ENCODE results near the gene SLC35C1. TPM values are rescaled to one million over a fixed set of nuclear protein-coding genes. Genes with fewer than 3 reads are reported as not detected.

Gene SLC35C1
- total RNA-seq, 1 experiment from 2014 or later = 8.9 TPM

GRCh38 chr11:45766469-45766868, 38.5 kb upstream of the SLC35C1 start:
- peaks cover 0 to 9% of the 10 kb centered on the region in 2 experiments; a peak in 3 of 4 replicates for H3K4me1 Mint-ChIP-seq
- Histone ChIP-seq H3K9me3 (ENCODE audit: control insufficient read depth, low read depth, low read length) (no peaks in the 10 kb centered on the region), H3K56ac (ENCODE audit: insufficient read length, low read depth, low read length) (no peak overlapping the region), H3K14ac (ENCODE audit: insufficient read depth, low read length) (no peak overlapping the region), H4K5ac (ENCODE audit: insufficient read length, low read depth, low read length) (no peak overlapping the region), H2AFZ (ENCODE audit: low read length) (no peak overlapping the region), H2BK20ac (ENCODE audit: low read depth, low read length, poor library complexity, severe bottlenecking) (no peak overlapping the region), H3K4me2 (ENCODE audit: insufficient read depth, insufficient read length, low read length) (no peak overlapping the region), H3K18ac (ENCODE audit: insufficient read length, low read depth, low read length) (no peak overlapping the region), H2BK12ac (ENCODE audit: insufficient read length, low read depth, low read length) (no peak overlapping the region), H3K79me1 (ENCODE audit: insufficient read depth, low read depth, low read length, poor library complexity, severe bottlenecking) (no peaks in the 10 kb centered on the region), H3K23me2 (ENCODE audit: insufficient read length, low read depth, low read length, poor library complexity, severe bottlenecking) (peaks cover 2% of the 10 kb centered on the region), H3T11ph (ENCODE audit: low read length) (no peak overlapping the region), H2AK5ac (ENCODE audit: insufficient read length, low read length) (no peak overlapping the region), H3K9ac (ENCODE audit: extremely low read depth, insufficient read length, low read length) (no peak overlapping the region), H4K20me1 (ENCODE audit: control insufficient read depth, insufficient read depth, insufficient read length) (peaks cover 3% of the 10 kb centered on the region), H2BK5ac (ENCODE audit: insufficient read length, low read length) (no peak overlapping the region), H3K27me3 (ENCODE audit: insufficient read depth, low read length) (no peaks in the 10 kb centered on the region; the same call in 1 of the 2 replicates), H2BK120ac (ENCODE audit: low read depth, low read length, poor library complexity, severe bottlenecking) (no peak overlapping the region), H2BK15ac (ENCODE audit: low read depth, low read length) (no peak overlapping the region), H3K23ac (ENCODE audit: insufficient read length, low read depth, low read length) (no peak overlapping the region), H4K8ac (replicated peaks; ENCODE audit: insufficient read length, low read depth, low read length) (no peak overlapping the region), H3K4ac (ENCODE audit: low read depth, low read length) (no peak overlapping the region), H3K79me2 (ENCODE audit: insufficient read depth, low read length) (no peaks in the 10 kb centered on the region), H4K91ac (ENCODE audit: insufficient read length, low read depth, low read length) (no peak overlapping the region), H3K27ac (ENCODE audit: insufficient read length, low read depth, low read length) (no peak overlapping the region), H3K4me1 (ENCODE audit: insufficient read depth, low read length) (no peaks in the 10 kb centered on the region)
- H3K27me3 Mint-ChIP-seq (ENCODE audit: low read depth) = peaks cover 30% of the 10 kb centered on the region
- no peaks in the 10 kb centered on the region for H3K36me3 Mint-ChIP-seq (ENCODE audit: insufficient read depth in 1 of 3, low read depth in 3 of 3)
- no peak for TF ChIP-seq CTCF (conservative IDR thresholded peaks at IDR 0.05)
- no peak overlapping the region for H3K4me3 Mint-ChIP-seq
- H3K9me3 Mint-ChIP-seq = no peaks in the 10 kb centered on the region
- WGBS (ENCODE audit: extremely low coverage, insufficient read length, low lambda C conversion rate) = no CpG with 5 or more reads among the region's 7 CpGs
- no peak overlapping the region for H3K27ac Mint-ChIP-seq
- no peak for DNase-seq

Measured in H9 (cell line).